ENCODE results near the gene AMBRA1.

The AMBRA1 gene

DNA sequence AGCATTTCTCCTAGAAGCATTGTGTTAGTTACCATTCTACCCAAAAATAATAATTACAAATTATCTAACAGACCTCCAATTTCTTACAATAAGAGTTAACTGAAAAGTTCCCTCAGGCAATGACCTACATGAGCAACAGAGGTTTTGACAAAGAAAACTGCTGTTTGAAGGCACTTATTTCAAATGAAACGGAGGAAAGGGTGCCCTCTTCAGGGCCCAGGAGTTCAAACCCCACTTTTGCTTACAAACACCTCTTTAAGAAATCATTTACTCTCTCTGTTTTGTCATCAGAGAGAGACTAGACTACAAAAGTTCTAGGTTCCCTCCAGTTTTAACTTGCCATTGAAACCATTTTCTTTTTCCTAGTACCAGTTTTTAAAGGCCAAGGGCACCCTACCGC, 56.7 kb downstream of the AMBRA1 start:
- peak overlapping the region; percentile 21; the same call in 1 of the 2 replicates for H3K27ac ChIP-seq
- TF ChIP-seq, protein P1, sequence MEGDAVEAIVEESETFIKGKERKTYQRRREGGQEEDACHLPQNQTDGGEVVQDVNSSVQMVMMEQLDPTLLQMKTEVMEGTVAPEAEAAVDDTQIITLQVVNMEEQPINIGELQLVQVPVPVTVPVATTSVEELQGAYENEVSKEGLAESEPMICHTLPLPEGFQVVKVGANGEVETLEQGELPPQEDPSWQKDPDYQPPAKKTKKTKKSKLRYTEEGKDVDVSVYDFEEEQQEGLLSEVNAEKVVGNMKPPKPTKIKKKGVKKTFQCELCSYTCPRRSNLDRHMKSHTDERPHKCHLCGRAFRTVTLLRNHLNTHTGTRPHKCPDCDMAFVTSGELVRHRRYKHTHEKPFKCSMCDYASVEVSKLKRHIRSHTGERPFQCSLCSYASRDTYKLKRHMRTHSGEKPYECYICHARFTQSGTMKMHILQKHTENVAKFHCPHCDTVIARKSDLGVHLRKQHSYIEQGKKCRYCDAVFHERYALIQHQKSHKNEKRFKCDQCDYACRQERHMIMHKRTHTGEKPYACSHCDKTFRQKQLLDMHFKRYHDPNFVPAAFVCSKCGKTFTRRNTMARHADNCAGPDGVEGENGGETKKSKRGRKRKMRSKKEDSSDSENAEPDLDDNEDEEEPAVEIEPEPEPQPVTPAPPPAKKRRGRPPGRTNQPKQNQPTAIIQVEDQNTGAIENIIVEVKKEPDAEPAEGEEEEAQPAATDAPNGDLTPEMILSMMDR (conservative IDR thresholded peaks at IDR 0.05), result no peak

DNA sequence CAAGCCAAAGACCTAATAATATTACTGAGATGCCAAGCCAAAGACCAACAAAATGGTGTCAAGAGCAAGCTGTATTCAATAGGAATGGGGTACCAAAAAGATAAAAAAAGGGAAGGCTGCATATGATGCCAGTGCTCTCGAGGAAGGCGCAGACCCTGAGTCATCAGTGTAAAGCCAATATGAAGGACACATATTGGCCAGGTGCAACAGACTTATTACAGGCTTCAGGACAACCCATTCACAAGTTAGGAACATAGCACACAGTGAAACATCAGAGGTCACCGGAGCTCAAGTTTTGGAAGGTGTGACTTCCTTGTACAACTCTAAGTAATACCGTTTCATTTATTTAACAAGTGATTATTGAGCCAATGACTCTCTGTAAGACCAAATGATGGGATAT, 58.1 kb downstream of the AMBRA1 start:
- no peak overlapping the region for H3K27ac ChIP-seq
- TF ChIP-seq, protein P1 (conservative IDR thresholded peaks at IDR 0.05), result no peak

DNA sequence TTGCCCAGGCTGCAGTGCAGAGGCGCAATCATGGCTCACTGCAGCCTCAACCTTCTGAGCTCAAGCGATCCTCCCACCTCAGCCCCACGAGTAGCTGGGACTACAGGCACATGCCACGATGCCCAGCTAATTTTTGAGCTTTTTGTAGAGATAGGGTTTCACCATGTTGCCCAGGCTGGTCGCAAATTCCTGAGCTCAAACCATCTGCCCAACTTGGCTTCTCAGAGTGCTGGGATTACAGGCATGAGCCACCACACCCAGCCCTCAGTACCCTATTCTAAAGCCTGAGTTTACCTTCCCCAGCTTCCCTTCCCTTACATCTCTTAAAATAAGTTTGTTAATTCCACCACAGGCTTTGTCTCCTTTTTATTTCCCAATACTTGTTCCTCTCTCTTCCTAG, 59.1 kb downstream of the AMBRA1 start:
- TF ChIP-seq, protein P1 (conservative IDR thresholded peaks at IDR 0.05), result no peak
- H3K27ac ChIP-seq, result no peak overlapping the region

DNA sequence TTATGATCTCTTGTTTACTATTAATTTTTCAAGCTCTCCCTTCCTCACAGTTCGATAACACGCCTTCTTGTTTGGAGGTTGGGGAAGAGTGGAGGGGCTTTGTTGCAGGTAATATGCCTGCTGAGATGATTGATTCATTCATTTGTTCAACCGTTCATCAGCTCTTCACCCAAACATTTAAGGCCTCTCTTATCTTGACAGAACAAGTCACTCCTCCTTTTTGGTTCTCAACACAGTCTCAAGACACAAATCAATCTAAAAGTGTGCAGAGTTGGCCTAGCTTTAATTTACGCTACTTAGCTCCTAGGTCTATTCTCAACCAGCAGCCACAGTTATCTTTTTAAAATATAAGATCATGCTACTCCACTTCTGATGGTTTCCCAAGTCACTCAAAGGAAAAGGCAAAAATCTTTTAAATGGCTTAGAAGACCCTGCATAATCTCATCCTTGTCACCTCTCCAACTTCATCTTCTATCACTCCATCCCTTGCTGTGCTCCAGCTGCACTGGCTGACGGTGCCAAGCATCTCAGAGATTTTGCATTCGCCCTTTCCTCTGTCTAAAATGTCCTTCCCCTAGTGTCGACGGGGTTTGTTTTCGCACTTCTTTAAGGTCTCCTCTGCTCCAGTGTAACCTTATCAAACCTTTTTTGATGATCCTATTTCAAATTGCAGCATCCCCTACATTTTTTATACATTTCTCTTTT, 60.3 kb downstream of the AMBRA1 start:
- TF ChIP-seq, protein P1 (conservative IDR thresholded peaks at IDR 0.05), result no peak
- no peak overlapping the region for H3K27ac ChIP-seq

DNA sequence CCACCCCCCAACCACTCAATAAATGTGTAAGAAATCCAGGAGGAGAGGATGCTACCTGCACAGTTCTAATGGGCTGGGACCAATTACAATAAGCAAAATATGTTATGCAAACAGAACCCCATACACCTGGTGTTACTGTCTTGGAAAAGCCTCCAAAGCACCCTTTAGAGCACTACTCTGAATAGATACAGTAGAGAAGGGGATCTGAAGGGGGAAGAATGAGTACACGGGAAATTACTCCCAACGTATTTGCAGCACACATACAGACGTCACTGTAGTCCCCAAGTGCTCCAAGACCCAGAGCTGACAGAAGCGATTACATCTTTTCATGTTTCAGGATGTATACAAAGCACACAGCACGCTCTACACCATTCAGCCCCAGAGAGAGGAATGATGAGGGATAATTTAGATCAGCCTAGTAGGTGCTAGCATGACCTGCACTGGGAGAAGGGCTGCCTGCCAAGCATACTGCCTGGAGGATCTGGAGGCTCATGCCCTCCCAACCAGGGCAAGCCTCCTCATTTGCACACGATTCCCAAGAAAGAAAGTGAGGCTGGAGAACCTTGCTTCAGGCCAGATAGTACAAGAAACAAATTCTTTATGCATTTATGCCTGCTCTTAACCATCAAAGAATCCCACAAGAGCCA, 63.8 kb downstream of the AMBRA1 start:
- no peak overlapping the region for H3K27ac ChIP-seq
- TF ChIP-seq, protein P1 (conservative IDR thresholded peaks at IDR 0.05), result no peak

DNA sequence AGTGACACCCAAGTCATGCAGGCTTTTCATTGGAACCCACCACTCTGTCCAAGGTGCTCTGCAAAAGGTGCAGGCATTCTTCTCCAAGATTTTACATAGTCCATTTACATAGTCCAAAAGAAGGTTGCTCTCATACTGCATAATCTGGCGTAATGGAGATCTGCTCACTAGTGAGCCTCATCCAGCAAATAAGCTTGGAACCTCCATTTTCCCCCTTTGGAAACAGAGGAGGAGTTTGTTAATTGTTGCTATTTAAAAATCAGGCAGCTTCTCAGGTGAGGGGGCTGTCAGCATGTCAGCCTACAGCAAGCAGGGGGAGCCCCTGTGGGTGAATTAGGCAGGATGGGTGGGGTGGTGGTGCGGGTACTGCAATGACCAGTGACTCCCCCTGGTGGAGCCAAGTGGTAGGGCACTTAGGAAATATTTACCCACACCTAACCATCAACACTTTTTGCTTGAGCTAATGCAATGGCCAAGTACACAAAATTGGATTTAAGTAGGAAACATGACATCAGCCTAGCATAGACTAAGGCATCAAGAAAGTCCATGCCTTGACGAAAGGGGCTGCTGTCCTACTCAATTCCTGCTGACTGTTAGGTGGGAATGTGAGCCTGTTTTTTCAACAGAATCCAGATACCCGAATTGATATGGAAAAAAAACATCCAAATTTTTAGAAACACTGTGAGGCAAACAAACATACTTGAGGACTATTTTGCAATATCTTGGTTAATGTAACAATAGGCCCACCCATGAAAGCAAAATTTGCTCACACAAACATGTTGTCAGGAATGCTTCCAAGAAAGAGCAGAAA, 64.5 kb downstream of the AMBRA1 start:
- H3K27ac ChIP-seq, result no peak overlapping the region
- TF ChIP-seq, protein P1 (conservative IDR thresholded peaks at IDR 0.05), result peak; percentile 84

DNA sequence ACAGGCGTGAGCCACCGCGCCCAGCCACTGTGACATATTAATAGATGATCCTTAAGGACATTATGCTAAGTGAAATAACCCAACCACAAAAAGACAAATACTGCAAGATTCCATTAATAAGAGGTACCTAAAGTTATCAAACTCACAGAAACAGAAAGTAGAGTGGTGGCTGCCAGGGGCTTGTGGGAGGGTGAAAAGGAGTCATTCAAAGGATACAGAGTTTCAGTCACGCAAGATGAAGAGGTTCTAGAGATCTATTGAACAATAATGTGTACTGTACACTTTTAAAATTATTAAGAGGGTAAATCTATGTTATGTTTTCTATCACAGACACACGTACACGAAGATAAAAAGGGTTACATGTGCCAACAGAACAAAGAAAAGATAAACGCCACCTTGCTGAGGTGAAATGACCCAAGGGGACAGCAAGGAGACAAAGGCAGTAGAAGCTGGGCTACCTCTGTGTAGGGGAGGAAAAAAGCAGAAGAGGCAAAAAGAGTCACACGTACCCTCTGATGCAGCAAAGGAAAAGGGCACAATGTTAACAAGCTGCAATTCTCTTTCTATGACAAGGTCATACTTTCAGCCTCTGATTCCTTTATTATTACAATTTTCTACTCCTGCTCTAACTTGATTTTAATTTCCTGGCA, 65.3 kb downstream of the AMBRA1 start:
- no peak overlapping the region for H3K27ac ChIP-seq
- TF ChIP-seq, protein P1 (conservative IDR thresholded peaks at IDR 0.05), result no peak

All from VCaP (cell line).